ENCODE data around the gene CDC25C.

CDC25C gene

GRCh38 chr5:138351517-138351916 is 19.9 kb upstream of the CDC25C start:
- Mint-ChIP-seq H3K4me3 (peak overlapping the region; percentile 80), H3K27ac (no peak overlapping the region), H3K4me1 (peaks cover 29% of the 10 kb centered on the region), H3K36me3 (ENCODE audit: low read depth) (peaks cover 56% of the 10 kb centered on the region), H3K9me3 (peaks cover 12% of the 10 kb centered on the region), H3K27me3 (ENCODE audit: low read depth, poor library complexity) (no peaks in the 10 kb centered on the region)
- TF ChIP-seq CTCF (IDR thresholded peaks at IDR 0.05): no peak
- DNase-seq: no peak

GRCh38 chr5:138351056-138351455 is 19.5 kb upstream of the CDC25C start:
- no peak overlapping the region for H3K27ac Mint-ChIP-seq

GRCh38 chr5:138350563-138350890 is 18.9 kb upstream of the CDC25C start:
- Mint-ChIP-seq H3K27me3 (ENCODE audit: low read depth, poor library complexity) (no peaks in the 10 kb centered on the region), H3K4me3 (no peak overlapping the region), H3K36me3 (ENCODE audit: low read depth) (peaks cover 63% of the 10 kb centered on the region), H3K4me1 (peaks cover 21% of the 10 kb centered on the region), H3K27ac (no peak overlapping the region), H3K9me3 (peaks cover 12% of the 10 kb centered on the region)
- DNase-seq: no peak
- TF ChIP-seq CTCF (IDR thresholded peaks at IDR 0.05): no peak

More at GRCh38 chr5:138351056-138351455, 19.5 kb upstream of the CDC25C start:
- Mint-ChIP-seq H3K9me3 (peaks cover 12% of the 10 kb centered on the region), H3K27me3 (ENCODE audit: low read depth, poor library complexity) (no peaks in the 10 kb centered on the region), H3K4me3 (no peak overlapping the region), H3K36me3 (ENCODE audit: low read depth) (peaks cover 61% of the 10 kb centered on the region), H3K4me1 (peaks cover 26% of the 10 kb centered on the region)
- no peak for DNase-seq
- TF ChIP-seq CTCF (IDR thresholded peaks at IDR 0.05): no peak

- no peak overlapping the region for H3K4me3 Mint-ChIP-seq
- peaks cover 12% of the 10 kb centered on the region for H3K9me3 Mint-ChIP-seq
- H3K36me3 Mint-ChIP-seq (ENCODE audit: low read depth): peaks cover 68% of the 10 kb centered on the region
- H3K4me1 Mint-ChIP-seq: peaks cover 15% of the 10 kb centered on the region
- no peak for TF ChIP-seq CTCF (IDR thresholded peaks at IDR 0.05)
- no peaks in the 10 kb centered on the region for H3K27me3 Mint-ChIP-seq (ENCODE audit: low read depth, poor library complexity)
- H3K27ac Mint-ChIP-seq: no peak overlapping the region
- no peak for DNase-seq
These were observed 18.4 kb upstream of the CDC25C start for GRCh38 chr5:138349852-138350562.

GRCh38 chr5:138346889-138347288 is 15.3 kb upstream of the CDC25C start:
- Mint-ChIP-seq H3K4me3 (no peak overlapping the region), H3K4me1 (peaks cover 7% of the 10 kb centered on the region), H3K36me3 (ENCODE audit: low read depth) (peaks cover 88% of the 10 kb centered on the region), H3K9me3 (peaks cover 8% of the 10 kb centered on the region), H3K27ac (no peak overlapping the region), H3K27me3 (ENCODE audit: low read depth, poor library complexity) (no peaks in the 10 kb centered on the region)
- TF ChIP-seq CTCF (IDR thresholded peaks at IDR 0.05): no peak
- DNase-seq: no peak
